NCI-H226 (cell line): Measurements from ENCODE around the gene SLIT3.
A peak's percentile ranks its signal among the peaks of the same experiment; 100 is the strongest.

ENCODE experiments used
- DNase-seq: peaks from one replicate; pipeline ENCODE4 v3.0.0-alpha.2; 2015

The SLIT3 gene

DNA sequence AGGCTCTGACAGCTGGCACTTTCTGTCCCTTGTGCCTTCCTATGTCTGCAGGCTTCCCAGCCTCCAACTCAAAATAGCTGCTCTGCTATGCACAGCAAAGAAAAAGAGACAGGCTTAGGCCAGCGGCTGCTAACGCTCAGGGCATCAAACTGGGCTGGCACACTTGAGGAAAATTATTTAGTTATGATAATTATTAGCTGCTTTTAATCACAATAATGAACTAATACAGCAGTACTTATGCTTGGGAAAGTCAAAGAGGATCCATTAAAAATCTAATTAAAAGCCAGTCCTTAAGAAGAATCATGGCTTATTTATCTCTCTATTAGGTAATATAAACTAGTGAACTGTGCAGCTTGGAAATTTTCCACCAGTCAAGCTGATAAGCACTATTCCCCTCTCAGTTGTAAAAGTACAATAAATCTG, 233.2 kb downstream of the SLIT3 start:
- no peak for DNase-seq

DNA sequence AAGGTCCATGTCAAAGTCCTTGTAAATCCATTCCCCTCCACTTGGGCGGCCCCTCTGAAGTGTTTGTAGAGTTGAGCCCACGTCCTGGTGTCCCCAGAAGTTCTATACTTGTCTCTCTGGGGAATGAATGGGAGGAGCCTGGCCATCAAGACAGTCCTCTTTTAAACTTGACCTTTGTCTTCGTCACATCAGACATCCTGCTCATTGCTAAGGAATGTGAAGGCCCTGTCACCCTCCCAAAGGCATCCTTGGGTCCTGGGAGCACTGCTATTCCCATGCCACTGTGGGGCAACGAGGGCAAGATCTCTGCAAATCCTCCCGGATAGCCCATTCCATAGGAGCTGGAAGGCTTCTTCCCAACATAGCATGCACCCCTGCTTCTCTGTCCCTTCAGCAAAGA, 235.5 kb downstream of the SLIT3 start:
- no peak for DNase-seq

DNA sequence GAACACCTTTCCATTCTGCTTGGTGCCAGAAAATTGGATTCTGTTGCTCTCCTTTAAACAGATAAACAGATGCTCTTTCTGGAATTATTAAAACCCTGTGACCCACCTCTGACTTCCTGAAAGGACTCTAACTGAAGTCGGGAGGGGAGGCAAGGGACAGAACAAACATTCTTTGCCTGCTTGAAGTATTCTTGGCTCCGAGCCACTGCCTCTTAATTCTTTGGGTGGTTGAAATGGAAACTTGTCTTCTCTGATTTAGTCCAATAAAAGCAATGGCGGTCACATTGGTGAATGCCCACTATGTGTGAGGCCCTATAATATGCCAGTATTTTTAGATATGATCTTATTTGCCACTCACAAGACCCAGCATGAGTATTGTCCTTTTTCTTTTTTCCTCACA, 236.8 kb downstream of the SLIT3 start:
- DNase-seq, result no peak

DNA sequence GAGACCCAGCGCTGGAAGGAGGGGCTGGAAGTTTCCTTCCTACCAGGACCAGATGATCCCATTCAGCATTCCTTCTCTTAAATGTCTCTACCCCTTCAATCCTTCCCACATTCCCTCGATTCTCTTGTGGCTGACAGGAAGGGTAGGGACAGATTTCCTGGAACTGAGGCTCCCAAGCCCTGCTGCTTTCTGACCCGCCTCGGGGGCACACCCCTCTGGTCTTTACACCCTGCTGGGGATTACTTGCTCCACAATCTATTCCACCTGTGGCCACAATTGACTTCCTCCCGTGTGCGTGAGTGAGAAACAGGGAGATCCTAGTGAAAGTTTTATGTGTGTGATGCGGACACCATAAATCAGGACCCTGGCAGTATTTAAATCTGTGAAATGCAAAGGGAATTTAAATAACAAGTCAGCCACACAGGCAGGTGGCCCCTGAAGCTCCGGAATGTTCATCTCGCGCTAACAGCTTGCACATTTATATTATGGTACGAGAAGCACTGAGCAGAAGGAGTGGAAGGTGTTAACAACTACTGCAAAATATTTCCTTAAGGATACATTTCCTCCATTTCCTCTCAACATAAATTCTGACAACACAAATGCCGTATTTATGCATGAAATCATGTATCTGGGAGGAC, 237.5 kb downstream of the SLIT3 start:
- DNase-seq, result no peak

DNA sequence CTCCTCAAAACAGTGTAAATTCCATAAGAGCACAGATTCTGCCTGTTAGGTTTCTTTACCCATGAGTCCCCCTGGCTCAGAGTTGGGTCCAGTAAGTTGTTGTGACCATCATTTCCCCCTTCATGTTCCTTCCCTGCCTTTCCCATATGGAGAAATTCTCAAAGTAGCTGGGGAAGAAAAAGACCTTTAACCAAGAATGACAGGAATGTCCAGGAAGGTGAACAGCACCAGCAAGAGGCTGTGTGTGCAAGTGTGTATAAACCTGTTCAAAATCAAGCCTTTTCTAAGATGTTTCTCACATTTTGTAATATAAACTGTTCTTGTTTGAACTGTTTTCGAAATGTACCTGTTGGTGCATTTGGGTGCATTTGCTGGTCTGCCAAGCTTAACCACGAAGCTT, 238.2 kb downstream of the SLIT3 start:
- no peak for DNase-seq

DNA sequence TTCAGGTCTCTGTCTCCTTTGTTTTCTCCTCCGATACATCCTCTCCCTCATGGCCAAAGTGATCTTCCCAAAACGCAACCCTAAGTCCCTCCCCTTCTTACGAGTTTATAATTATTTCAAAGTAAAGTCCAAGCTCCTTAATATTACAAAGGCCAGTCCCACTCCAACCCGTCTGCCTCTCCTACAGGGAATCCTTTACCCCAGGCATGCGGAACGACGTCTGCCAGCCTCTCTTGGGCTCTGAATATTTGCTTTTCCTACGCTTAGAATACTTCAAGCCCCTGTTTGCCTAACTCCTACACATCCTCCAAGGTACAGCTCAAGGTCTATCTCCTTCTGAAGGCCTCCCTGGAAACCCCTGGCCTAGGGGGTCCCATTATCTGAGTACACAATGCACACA, 246.4 kb downstream of the SLIT3 start:
- DNase-seq, result no peak

DNA sequence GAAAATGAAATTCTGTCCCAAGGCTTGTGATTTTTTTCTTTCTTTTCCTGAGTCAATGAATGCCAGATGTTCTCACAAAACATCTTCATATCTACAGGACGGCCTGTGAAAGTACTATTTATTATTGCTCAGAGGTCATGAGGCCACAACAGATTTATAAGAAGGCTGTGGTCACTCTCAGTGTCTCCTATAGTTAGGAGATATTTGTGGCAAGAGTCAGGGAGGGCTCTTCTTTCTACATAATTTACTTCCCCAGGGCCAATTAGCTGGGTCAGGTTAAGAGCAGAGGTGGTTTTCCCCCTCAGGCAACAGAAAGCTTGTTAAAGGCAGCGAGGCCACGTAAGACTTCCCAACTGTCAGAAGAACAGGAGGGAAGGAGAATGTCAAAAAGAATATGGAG, 248.7 kb downstream of the SLIT3 start:
- no peak for DNase-seq

DNA sequence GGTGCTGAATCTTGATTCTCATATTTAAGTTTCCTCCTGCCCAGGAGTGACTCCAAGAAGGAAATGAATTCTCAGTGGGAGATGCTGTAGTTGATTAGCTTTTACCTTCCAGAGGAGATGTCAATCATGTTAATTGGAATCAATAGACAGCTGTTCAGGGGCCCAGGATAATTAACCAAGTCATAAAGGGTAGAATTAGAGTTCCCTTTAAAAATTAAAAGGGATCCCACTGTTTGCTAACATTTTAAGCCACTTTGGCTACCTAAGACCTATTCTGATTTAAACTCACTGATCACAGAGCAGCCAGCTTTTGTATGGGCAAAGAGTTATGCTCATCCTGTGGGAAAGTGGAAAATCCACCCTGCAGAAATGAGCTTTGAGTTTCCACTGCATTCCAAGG, 249.6 kb downstream of the SLIT3 start:
- DNase-seq, result no peak

DNA sequence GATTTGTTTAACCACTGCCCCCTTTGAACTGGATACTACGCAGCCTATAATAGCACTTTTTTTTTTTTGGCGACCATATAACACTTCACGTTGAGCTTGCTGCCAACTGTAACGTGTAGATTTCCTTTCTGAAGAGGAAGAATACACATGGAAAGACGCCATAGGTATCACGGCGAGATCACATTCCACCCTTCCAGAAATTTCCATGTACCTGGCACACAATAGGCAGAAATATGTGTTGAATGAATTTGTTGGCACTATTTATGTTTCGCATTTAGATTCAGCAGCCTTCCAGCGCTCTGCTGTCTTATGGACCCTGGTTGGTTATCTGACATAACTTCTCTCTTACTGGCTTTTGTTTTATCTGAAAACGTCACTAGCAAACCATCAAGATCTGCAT, 250.3 kb downstream of the SLIT3 start:
- no peak for DNase-seq

DNA sequence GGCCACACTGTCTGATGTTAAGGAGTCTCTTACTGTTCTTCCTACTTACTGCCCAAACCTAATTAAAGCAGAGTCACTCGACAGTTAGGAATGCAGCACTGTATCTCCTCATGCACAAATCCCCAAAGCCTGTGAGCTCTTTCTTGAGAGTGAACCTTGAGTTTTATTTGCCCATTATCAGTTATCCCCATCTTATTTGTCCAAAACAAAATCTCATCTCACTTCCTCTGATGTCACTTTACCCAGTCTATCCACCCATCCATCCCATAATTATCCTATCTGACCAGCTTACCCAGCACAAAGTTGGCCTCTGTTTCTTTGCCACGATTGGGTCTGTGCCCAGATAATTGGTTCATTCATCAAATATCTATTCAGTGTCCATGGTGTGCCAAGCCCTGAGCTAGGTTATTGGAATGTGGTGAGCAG, 250.8 kb downstream of the SLIT3 start:
- DNase-seq, result peak; percentile 50

DNA sequence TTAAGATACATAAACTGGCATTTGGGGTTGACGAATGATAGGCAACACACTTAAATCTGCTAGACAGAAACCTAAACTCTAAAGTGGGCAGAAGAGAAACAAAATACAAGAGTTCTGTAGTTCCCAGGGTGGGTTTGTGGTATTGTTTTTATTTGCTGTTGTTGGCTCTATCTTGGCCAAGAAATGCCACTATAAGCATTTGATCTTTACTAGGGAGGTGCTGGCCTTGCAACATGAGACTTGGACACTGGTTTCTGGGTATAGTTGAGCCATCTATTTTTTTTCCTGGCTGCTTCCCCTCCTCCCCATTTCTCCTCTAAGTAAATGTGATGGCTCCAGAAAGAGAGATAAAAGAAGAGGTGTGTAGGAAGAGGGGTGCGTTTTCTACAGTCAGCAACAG, 251.2 kb downstream of the SLIT3 start:
- DNase-seq, result no peak

DNA sequence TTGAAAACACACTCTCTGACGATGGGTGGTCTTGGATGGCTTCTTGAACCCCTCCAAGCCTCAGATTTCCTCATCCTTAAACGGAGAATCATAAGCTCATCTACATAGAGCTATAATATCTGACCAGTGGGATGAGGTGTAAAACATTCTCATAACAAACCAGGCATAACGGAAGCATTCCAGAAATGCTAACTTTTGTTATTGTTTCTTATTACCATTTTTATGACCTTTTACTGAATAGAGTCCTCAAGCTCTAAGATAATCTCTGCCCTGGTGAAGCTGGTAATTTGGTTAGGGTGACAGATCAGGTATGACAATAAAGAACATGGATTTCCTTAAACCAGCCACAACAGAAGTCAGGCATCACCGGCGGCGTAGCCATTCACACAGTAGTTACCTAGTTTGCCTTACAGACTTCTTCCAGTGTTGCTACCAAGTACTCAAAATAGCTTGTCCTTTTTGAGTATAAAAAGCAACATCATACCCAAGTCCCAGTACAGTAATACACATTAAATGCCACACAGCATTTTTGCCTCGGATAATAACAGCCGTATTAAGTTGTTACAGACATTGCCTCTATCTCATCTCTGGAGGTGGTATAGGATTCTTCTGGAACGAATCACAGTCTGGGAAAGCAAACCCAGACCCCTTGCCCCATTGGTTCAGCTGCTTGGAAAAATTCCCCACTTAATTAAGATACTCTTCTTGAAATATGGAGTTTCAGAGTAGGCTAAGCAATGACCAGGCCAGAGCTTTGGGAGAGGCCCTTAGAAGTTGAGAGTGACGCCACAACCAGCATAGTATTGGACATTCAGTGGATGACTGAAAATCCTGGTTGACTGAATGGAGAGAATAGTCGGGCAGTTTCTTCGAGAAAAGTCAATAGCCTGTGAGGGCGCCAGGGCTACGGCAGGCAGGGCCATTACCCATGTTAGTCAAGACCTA, 252.5 kb downstream of the SLIT3 start:
- DNase-seq, result no peak

DNA sequence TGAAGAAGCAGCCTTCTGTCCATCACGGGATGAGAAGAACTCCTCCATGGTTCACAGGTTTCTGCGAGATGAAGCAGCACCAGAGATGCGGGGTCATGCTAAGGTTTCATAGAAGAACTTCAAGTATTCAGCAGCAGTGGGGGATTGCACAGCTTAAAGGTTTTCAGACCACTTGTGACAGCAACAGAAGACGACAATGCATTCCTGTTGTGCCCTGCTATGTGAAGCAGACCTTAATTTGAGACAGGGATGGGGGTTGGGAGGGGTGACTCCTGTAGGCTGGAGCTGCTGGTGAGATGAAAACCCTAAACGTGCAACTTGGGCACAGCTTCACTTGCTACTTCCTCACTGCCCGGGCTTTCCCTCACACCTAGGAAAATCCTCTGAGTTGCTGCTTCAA, 256.0 kb downstream of the SLIT3 start:
- DNase-seq, result no peak

DNA sequence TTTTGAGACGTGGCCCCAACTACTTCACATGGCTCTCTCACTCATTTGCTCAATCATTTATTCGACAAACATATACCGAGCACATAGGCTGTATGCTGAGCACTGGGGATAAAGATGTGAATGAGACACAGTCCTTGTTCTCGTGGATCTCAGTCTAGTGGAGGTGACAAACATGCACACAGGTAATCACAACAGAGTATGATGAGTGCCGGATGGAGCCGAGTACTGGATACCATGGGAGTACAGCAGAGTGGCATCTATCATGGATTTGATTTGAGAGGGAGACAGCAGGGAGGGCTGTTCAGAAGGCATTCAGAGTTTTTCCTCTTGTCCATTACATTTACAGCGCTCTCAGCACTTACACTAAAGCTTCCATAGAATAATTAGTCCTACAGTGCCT, 259.8 kb downstream of the SLIT3 start:
- no peak for DNase-seq

DNA sequence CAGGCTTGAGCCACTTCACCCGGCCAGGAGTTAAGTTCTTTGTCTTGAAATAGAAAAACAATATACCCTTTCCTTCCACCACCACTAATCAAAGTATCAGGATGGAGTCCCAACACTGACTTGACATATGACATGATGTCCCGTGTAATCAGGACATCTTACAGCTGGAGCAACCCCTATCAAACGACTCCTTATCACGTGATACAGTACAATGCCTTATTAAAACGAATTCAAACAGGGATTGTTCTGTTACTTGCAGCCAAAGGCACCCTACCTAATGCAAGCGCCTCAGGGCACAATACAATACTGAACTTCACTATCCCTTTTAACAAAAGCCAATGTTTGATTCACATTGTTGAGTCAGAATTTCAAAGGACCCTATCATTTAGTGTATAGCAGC, 261.3 kb downstream of the SLIT3 start:
- DNase-seq, result no peak

DNA sequence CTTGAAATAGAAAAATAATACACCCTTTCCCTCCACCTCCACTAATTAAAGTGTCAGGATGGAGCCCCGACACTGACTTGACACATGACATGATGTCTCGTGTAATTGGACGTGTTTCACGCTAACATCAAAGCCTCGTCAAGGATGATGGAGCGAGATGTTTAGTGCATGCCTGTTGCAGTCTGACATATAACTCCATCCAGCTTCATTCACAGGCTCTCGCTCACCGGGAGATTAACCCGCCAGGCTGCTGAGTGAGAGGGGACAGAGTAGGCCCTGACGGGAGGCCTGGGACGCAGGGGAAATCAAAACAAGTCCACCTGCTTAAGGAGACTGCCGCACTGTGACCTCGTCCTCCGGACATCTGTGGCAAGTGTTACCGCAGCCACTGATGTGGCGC, 263.5 kb downstream of the SLIT3 start:
- no peak for DNase-seq

DNA sequence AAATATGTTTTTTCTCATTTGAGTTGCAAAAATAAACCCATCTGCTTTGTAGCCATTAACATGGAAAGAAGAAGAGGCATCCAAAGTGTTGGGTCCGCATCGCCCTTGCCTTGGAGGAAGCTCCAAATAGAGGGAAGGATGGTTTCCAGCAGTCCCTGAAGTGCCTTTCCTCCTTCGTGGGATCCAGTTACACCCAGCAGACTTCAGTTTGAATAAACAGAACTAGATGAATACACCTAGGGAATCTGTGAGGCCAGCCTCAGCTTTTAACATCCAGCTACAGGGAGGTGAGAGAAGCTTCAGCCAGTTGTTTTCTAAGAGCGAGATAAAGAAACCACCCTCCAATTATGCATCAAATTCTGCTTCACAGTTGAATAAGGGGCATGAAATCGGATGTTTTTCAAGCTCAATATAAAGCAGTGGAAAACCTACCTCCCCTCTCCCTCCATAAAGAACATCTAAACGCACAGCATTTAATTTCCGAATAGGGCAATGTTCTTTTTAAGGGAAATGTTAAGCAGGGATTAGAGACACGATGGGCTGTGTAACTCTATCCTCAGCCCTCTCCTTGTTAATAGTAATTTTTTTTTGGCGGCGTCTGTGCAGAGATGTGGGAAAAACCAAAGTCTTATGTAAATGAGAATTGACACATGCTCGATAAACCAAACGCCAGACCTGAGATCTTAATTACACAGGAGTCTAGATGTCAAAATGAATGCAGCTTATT, 264.7 kb downstream of the SLIT3 start:
- DNase-seq, result no peak

DNA sequence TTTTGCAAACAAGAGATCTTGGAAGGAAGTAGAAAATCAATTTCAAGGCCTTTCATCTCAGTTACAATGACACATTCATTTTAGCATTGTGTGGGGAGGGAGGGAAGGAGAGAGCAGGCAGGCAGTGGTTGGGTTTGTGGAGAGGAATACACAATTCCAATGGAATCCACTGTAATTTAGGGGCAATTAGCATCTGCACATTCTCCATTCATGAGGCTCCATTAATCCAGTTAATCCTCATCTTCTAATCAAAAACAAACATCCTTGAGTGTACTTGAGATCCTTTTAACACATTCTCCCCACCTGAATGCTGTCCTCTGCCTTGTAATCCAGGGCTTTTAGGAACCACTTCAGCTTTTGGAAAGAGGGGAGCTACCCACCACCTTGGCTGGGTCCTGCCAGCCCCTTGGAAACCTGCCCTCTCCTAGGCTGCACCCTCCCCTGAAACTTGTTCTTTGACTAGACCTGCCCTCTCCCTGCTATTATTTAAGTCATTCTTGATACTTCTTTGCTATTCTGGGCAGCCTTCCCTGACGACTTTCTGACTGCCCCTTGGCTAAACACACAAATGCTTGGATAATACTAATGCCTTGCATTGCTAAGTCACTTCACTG, 271.2 kb downstream of the SLIT3 start:
- DNase-seq, result no peak

DNA sequence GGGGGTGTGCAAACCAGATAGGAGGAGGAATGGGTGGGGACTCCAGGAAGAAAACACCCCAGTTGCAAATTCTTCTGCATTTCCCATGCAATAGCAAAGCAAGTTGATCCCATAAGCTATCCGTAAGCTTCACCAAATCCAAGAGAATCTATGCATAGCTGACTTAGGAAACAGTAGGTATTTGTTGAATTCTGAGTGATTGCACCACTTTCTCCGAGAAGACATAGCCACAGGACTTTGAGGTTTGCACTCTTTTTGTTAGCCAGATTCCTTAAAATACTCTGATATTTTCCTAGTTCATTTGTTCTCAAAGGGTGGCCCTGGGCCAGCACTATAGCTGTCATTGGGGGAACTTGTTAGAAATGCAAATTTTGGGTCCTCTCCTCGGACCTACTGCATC, 271.9 kb downstream of the SLIT3 start:
- DNase-seq, result no peak

DNA sequence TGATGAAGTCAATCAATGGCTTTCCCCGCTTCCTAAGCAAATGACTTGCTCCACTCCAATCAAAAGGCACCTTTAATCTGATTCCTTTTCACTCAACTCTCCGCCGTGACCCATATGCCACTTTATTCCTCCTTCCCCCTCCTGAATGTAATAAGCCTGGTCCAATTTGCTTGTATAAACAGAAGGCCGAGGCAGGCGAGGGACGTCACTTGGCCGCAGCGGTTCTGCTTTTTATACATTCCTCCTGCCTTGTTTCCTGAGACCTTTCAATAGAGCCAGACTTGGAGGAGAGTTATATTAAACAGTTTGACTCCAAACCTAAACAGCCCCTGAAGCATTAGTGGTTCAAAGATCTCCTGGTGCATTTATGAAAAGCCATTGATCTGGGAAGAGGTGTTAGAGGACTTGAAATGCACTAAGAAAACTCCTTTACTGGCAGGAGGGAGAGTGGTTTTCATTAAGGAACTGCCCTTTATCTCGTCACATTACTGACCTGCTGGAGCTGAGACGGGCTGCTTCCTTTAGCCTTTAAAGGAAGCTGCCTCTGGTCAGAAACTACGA, 273.4 kb downstream of the SLIT3 start:
- DNase-seq, result no peak

DNA sequence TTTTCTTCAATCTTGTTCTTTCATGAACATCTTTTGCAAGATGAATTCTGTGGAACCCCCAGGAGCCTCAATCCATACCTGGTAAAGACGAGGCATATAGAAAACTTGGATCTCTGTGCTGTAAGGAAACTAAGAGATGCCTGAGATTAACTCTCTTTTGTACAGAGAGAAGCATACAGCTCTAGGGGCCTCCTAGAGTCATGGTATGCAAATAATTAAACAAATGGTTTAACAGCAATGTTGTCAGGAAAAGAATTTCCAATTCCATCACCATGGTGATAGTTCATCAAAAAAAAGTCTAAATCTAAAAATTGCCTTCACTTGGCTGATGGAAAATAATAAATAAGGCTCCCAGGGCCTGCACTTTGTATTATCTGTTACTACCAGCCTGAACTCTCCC, 275.4 kb downstream of the SLIT3 start:
- DNase-seq, result no peak

DNA sequence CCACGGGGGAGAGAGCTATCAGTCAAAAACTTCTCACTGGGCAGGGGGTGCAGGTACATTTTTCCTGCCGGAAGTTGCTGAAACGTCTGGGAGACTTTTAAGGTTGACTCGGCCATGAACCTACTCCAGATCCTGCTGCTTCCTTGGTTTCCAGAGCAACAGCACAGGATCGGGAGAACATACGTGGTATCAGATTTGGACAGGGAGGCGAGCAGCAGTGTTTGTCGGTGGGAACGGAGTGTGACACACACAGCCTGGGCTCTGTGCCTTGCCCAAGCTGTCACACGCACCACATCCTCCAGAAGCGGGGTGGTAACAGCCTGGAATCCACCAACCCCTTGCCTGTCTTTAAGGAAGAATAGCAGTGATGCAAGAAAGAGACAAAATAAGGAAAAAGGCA, 276.5 kb downstream of the SLIT3 start:
- no peak for DNase-seq

DNA sequence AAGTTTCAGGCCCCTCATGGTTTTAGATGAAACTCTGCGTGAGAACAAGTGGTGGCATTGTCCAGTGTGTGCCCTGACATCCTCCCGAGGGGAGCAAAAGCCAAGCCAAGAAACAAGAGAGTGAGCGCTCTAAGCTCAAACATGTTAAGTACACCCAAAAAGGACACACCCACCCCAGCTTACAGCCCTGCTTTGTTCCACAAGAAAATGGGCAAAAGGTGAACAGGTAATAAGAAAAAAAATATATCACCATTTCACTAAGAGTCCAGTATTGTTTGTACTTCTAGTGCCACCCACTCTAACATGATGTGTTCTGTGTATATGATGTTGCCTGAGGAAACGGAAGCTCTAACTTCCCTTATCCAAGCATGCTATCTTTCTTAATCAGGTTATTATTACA, 278.2 kb downstream of the SLIT3 start:
- no peak for DNase-seq
